GM13976 (cell line): ENCODE measurements around the gene SLC25A41.

Experiments used
- DNase-seq: peaks from one replicate; pipeline ENCODE4 v3.0.0; 2012; ENCODE audit warnings: low spot score
- in situ Hi-C: fragments of 300-500 bp; cut with MboI; formaldehyde crosslinking; loops from one replicate; pipeline ENCODE4 v1.12.0; 2022; ENCODE audit warnings: low sequenced_read_pairs, mixed read lengths, inconsistent platforms; ENCODE audit not compliant: unreplicated experiment
- TF ChIP-seq, protein P1 (sequence below): IDR thresholded peaks from 2 replicates; pipeline ENCODE4 v1.5.1; 2012; ENCODE audit warnings: borderline replicate concordance, mild to moderate bottlenecking; ENCODE audit not compliant: insufficient read depth; ENCODE audit errors: extremely low read depth, missing control alignments, control extremely low read depth

The SLC25A41 gene

DNA sequence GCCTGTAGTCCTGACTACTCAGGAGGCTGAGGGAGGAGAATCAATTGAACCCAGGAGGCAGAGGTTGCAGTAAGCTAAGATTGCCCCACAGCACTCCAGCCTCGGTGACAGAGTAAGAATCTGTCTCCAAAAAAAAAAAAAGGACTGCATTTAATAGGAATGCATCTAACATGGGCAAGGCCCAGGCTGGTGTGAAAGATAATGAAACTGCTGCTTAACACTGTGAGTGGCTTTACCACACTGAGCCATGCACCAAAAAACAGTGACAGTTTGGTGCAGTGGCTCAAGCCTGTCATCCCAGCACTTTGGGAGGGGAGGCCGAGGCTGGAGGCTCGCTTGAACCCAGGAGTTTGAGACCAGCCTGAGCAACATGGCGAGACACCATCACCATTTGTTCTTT is 49.2 kb downstream of the SLC25A41 start:
- in situ Hi-C loops, result no loop called here
- TF ChIP-seq, protein P1, sequence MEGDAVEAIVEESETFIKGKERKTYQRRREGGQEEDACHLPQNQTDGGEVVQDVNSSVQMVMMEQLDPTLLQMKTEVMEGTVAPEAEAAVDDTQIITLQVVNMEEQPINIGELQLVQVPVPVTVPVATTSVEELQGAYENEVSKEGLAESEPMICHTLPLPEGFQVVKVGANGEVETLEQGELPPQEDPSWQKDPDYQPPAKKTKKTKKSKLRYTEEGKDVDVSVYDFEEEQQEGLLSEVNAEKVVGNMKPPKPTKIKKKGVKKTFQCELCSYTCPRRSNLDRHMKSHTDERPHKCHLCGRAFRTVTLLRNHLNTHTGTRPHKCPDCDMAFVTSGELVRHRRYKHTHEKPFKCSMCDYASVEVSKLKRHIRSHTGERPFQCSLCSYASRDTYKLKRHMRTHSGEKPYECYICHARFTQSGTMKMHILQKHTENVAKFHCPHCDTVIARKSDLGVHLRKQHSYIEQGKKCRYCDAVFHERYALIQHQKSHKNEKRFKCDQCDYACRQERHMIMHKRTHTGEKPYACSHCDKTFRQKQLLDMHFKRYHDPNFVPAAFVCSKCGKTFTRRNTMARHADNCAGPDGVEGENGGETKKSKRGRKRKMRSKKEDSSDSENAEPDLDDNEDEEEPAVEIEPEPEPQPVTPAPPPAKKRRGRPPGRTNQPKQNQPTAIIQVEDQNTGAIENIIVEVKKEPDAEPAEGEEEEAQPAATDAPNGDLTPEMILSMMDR, result no peak
- DNase-seq, result no peak

DNA sequence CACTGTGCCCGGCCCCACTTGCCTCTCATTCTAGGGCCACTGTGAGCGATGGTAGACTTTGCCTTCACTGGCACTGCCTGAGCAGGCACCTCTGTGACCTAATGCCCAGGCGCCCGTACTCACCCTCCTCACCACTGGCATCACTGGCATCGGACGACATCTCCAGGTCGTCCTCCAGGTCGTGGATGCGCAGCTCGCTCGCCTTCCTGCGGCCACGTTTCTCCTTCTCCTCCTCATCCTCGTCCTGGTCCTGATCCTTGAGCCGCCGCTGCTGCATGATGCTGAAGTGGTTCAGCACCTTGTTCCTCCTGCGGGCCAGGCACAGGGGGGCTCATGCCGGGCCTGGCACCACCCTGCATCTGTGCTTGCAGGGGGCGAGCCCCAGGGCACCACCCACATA is 50.4 kb downstream of the SLC25A41 start:
- in situ Hi-C loops, result no loop called here
- DNase-seq, result no peak
- TF ChIP-seq, protein P1, result no peak

DNA sequence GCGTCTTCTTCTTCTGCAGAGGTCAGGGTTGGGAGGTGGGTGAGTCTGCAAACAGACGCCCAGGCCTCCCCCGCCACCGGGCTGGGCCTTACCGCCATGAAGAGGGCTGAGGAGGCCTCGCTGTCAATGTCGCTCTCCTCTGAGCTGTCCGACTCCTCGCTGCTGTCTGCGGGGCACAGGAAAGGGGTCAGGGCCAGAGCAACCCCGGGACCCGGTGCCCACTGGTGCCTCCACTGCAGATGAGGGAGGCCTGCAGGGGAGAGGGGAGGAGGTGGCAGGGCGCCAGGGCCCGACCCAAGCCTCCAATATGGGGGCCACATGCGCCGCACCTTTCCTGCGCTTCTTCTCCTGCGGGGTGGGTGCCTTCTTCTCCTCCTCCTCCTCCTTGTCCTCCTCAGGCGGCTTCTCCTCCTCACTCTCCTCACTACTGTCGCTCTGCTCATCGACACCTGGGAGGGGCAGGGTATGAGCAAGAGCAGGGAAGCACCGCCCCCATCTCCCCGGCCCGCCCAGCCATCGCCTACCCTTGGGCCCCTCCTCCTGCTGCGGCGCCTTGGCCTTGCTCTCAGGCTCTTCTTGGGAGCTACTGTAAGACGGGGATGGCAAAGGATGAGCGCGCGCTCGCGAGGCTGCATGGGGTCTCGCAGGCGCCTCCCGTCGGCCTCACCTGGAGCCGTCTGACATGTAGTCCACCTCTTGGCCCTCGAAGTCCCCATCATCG is 52.4 kb downstream of the SLC25A41 start:
- in situ Hi-C loops, result no loop called here
- TF ChIP-seq, protein P1, result no peak
- DNase-seq, result no peak

DNA sequence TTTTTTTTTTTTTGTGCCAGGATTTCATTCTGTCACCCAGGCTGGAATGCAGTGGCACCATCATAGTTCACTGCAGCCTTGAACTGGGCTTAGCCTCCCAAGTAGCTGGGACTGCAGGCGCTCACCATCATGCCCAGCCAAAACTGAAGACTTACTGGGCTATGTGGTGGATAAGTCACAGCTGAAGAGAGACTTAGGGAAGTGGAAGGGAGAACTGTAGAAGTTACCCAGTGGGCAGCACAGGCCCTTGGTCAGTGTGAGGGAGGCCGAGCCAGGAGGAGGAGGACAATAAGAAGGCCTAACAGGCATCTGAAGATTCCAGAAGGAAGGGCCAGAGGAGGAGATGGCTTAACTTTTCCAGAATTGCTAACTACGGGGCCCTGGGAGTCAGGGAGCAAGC is 53.8 kb downstream of the SLC25A41 start:
- DNase-seq, result no peak
- TF ChIP-seq, protein P1, result no peak
- in situ Hi-C loops, result no loop called here

DNA sequence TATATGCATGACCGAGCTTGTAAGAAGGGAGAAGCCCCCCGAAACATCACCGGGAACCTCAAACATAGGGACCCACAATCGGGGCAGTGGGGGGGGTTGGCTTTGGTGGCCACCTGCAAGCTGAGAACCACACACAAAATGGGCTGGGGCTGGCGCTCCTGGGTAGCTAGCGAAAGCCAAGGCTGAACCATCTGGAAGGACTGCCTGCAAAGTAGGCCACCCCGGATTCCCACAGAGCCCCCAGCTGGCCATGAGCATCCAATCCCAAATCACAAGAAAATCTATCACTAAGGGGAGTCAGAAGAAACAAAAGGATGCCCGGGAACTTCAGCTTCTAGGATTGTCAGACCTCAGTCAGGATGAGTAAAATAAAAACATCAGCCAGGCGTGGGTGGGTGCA is 55.1 kb downstream of the SLC25A41 start:
- in situ Hi-C loops, result no loop called here
- DNase-seq, result no peak
- TF ChIP-seq, protein P1, result no peak

DNA sequence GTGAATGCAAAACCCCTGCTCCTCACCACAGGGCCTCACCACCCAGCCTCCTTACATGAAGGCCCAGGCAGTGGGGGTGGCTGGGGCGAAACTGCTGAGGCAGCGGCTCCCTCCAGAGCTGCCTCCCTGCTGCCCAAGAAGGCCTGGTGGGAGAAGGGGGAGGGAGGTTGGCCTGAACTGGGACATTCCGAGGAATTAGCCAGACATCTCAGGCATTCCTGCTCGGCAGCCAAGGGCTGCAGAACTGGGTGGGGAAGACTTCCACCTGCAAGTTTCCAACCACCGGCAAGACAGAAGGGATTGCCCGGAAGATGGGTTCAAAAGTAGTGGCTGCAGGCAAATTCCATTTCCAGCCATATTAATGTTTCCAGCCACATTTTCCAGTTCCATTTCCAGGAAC is 55.5 kb downstream of the SLC25A41 start:
- no peak for DNase-seq
- TF ChIP-seq, protein P1, result no peak
- in situ Hi-C loops, result no loop called here

DNA sequence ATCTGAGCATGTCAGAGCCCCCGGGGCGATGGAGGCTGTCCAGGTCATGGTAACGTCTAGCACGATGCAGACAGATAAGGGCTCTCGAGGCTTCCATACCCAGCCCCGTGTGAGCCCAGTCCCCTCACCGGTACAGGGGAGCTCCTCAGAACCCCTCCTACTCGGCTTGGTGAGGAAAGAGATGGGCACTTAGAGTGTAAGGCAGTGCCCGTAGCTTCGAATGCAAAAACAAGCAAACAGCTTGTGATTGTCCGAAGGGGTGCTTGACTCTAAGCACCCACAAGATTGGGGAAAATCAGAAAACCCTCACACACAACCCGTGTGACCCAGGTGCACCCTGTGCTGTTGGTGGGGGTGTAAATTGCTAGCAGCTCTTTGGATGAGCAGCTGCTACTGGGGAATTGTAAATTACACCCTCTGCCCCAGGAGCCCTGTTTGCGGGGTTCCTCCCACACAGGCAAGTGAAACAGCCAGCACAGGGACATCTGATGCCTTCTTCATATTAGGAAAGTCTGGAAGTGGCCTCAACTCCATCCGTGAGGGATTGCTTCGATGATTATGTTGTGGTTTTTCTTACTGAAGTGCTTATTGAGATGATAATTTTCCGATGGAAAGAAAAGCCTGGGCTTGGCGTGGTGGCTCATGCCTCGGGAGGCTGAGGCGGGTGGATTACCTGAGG is 56.9 kb downstream of the SLC25A41 start:
- TF ChIP-seq, protein P1, result no peak
- no peak for DNase-seq
- in situ Hi-C loops, result no loop called here
